NB4 (cell line): Measurements from ENCODE around the gene SLC48A1.
"Not testable (repeated sequence)": the region's sequence is repeated elsewhere in the genome, so short reads cannot be mapped to it uniquely, and the experiment has no call there.

Source experiments
- DNase-seq: peaks from one replicate; pipeline ENCODE4 v3.0.0; 2010; ENCODE audit warnings: low read depth
- H3K4me3 ChIP-seq: one replicate; pipeline ENCODE4 v1.5.1; 2011; ENCODE audit warnings: mild to moderate bottlenecking, low read depth, low read length, moderate library complexity
- CTCF ChIP-seq: IDR thresholded peaks from one replicate; pipeline ENCODE4 v1.5.1; 2012; ENCODE audit warnings: low read depth, low read length
- MAX ChIP-seq: IDR thresholded peaks from 2 replicates; pipeline ENCODE4 v1.6.1; 2011; ENCODE audit warnings: low read depth, low read length
- MYC ChIP-seq: IDR thresholded peaks from 2 replicates; pipeline ENCODE4 v1.6.1; 2011; ENCODE audit warnings: low read depth, low read length
- POLR2A ChIP-seq: IDR thresholded peaks from 2 replicates; pipeline ENCODE4 v1.6.1; 2011; ENCODE audit warnings: mild to moderate bottlenecking; ENCODE audit not compliant: insufficient read length; ENCODE audit errors: extremely low read depth

The SLC48A1 gene

GRCh38 chr12:47805417-47805816 lies 32.4 kb downstream of the SLC48A1 start:
- H3K4me3 ChIP-seq = no peak overlapping the region
- no peak for DNase-seq
- TF ChIP-seq POLR2A (no peak), MYC (no peak), MAX (no peak), CTCF (no peak)

- TF ChIP-seq MYC = no peak
- no peak for TF ChIP-seq POLR2A
- TF ChIP-seq MAX = no peak
- no peak for DNase-seq
- no peak overlapping the region for H3K4me3 ChIP-seq
Measured at GRCh38 chr12:47807338-47807737, 34.3 kb downstream of the SLC48A1 start.

- DNase-seq = peak; percentile 80
- H3K4me3 ChIP-seq = no peak overlapping the region
- TF ChIP-seq MAX (no peak), CTCF (no peak), MYC (no peak), POLR2A (no peak)
Measured at GRCh38 chr12:47808050-47808449, 35.0 kb downstream of the SLC48A1 start.

- DNase-seq = peak; percentile 88
- H3K4me3 ChIP-seq = no peak overlapping the region
- TF ChIP-seq POLR2A (no peak), MYC (no peak; the same call in 1 of the 2 replicates), MAX (peak; percentile 36), CTCF (peak; percentile 47)
Measured at GRCh38 chr12:47808574-47809365, 35.7 kb downstream of the SLC48A1 start.

- not testable (repeated sequence) for DNase-seq, H3K4me3 ChIP-seq
Measured at GRCh38 chr12:47809518-47809917, 36.5 kb downstream of the SLC48A1 start.

GRCh38 chr12:47811072-47811396 lies 38.0 kb downstream of the SLC48A1 start:
- TF ChIP-seq MAX = peak; percentile 74; the same call in 1 of the 2 replicates
- no peak for TF ChIP-seq CTCF
- TF ChIP-seq MYC = no peak
- no peak for TF ChIP-seq POLR2A
- DNase-seq = peak; percentile 39
- H3K4me3 ChIP-seq = no peak overlapping the region
